ENCODE measurements around the gene PDP2.

Gene PDP2

GRCh38 chr16:66917741-66918140 lies 37.4 kb downstream of the PDP2 start:
- no peak for DNase-seq (ENCODE audit: insufficient read length, low spot score)
- FAIRE-seq: peak; percentile 49

GRCh38 chr16:66918355-66918754 lies 38.0 kb downstream of the PDP2 start:
- FAIRE-seq (no peak), DNase-seq (ENCODE audit: insufficient read length, low spot score) (no peak)

GRCh38 chr16:66918803-66919568 lies 38.7 kb downstream of the PDP2 start, which contains the start of gene CDH16:
Gene CDH16, minus strand, starts transcription at chr16:66918885. Its CDS starts 820 bp downstream, at chr16:66918065.
- DNase-seq (ENCODE audit: insufficient read length, low spot score): no peak
- no peak for FAIRE-seq

GRCh38 chr16:66919569-66920298 lies 39.4 kb downstream of the PDP2 start:
- DNase-seq (ENCODE audit: insufficient read length, low spot score) (no peak), FAIRE-seq (peak; percentile 55)

- FAIRE-seq: peak; percentile 67
Observed at GRCh38 chr16:66920299-66920590, 39.9 kb downstream of the PDP2 start.

GRCh38 chr16:66920924-66921680 lies 40.8 kb downstream of the PDP2 start:
- DNase-seq (ENCODE audit: insufficient read length, low spot score): no peak

More at GRCh38 chr16:66920299-66920590, 39.9 kb downstream of the PDP2 start:
- DNase-seq (ENCODE audit: insufficient read length, low spot score): no peak

GRCh38 chr16:66921729-66922450 lies 41.6 kb downstream of the PDP2 start:
- no peak for FAIRE-seq
- no peak for DNase-seq (ENCODE audit: insufficient read length, low spot score)

More at GRCh38 chr16:66920924-66921680, 40.8 kb downstream of the PDP2 start:
- no peak for FAIRE-seq

GRCh38 chr16:66923247-66923731 lies 43.0 kb downstream of the PDP2 start:
- no peak for FAIRE-seq
- DNase-seq (ENCODE audit: insufficient read length, low spot score): no peak

- no peak for FAIRE-seq
- DNase-seq (ENCODE audit: insufficient read length, low spot score): no peak
Observed at GRCh38 chr16:66923866-66924265, 43.6 kb downstream of the PDP2 start.

GRCh38 chr16:66924527-66925321 lies 44.4 kb downstream of the PDP2 start:
- DNase-seq (ENCODE audit: insufficient read length, low spot score): no peak
- FAIRE-seq: no peak

- FAIRE-seq (no peak), DNase-seq (ENCODE audit: insufficient read length, low spot score) (no peak)
Observed at GRCh38 chr16:66925322-66925840, 45.1 kb downstream of the PDP2 start, which contains the start of gene RRAD. Gene RRAD, minus strand, starts transcription at chr16:66925535. Its CDS starts 356 bp downstream, at chr16:66925179.

GRCh38 chr16:66926171-66926947 lies 46.0 kb downstream of the PDP2 start:
- FAIRE-seq: peak; percentile 42
- no peak for DNase-seq (ENCODE audit: insufficient read length, low spot score)

GRCh38 chr16:66926961-66927436 lies 46.7 kb downstream of the PDP2 start:
- FAIRE-seq (peak; percentile 86), DNase-seq (ENCODE audit: insufficient read length, low spot score) (peak; percentile 90)

GRCh38 chr16:66927918-66928649 lies 47.8 kb downstream of the PDP2 start:
- DNase-seq (ENCODE audit: insufficient read length, low spot score) (no peak), FAIRE-seq (peak; percentile 97)

GRCh38 chr16:66928702-66929388 lies 48.5 kb downstream of the PDP2 start:
- FAIRE-seq (peak; percentile 87), DNase-seq (ENCODE audit: insufficient read length, low spot score) (peak; percentile 43)

GRCh38 chr16:66930189-66930588 lies 49.9 kb downstream of the PDP2 start:
- DNase-seq (ENCODE audit: insufficient read length, low spot score) (no peak), FAIRE-seq (peak; percentile 68)

GRCh38 chr16:66931665-66932064 lies 51.4 kb downstream of the PDP2 start:
- FAIRE-seq: no peak
- no peak for DNase-seq (ENCODE audit: insufficient read length, low spot score)

All from HTR-8/SVneo (cell line).